UCSD-AML1 (cell line): Measurements from ENCODE around the gene CARD9.

Experiments
- DNase-seq: peaks from one replicate; lab custom pipeline; 2025; ENCODE audit not compliant: unreplicated experiment; lab: John Stamatoyannopoulos, UW

CARD9 gene

GRCh38 chr9:136349546-136349945 is 23.9 kb downstream of the CARD9 start:
- no peak for DNase-seq

GRCh38 chr9:136348691-136349090 is 24.8 kb downstream of the CARD9 start:
- no peak for DNase-seq

- DNase-seq: no peak
Observed at GRCh38 chr9:136347472-136348256, 25.8 kb downstream of the CARD9 start.

GRCh38 chr9:136346927-136347465 is 26.5 kb downstream of the CARD9 start:
- no peak for DNase-seq

GRCh38 chr9:136346157-136346481 is 27.4 kb downstream of the CARD9 start:
- no peak for DNase-seq

GRCh38 chr9:136345281-136346156 is 27.9 kb downstream of the CARD9 start:
- no peak for DNase-seq

- no peak for DNase-seq
Observed at GRCh38 chr9:136344544-136345280, 28.8 kb downstream of the CARD9 start.

- no peak for DNase-seq
Observed at GRCh38 chr9:136343884-136344269, 29.6 kb downstream of the CARD9 start.

- DNase-seq: no peak
Observed at GRCh38 chr9:136343121-136343883, 30.2 kb downstream of the CARD9 start.

GRCh38 chr9:136342181-136343120 is 31.0 kb downstream of the CARD9 start:
- no peak for DNase-seq

GRCh38 chr9:136341769-136342168 is 31.7 kb downstream of the CARD9 start:
- DNase-seq: no peak

GRCh38 chr9:136341042-136341655 is 32.3 kb downstream of the CARD9 start:
- DNase-seq: no peak

GRCh38 chr9:136340356-136341041 is 33.0 kb downstream of the CARD9 start:
- DNase-seq: no peak

- DNase-seq: no peak
Observed at GRCh38 chr9:136339958-136340310, 33.5 kb downstream of the CARD9 start.

- peak; percentile 63 for DNase-seq
Observed at GRCh38 chr9:136339173-136339957, 34.1 kb downstream of the CARD9 start.

- DNase-seq: no peak
Observed at GRCh38 chr9:136338511-136338910, 35.0 kb downstream of the CARD9 start.

GRCh38 chr9:136337416-136338395 is 35.8 kb downstream of the CARD9 start:
- DNase-seq: no peak
